Omental fat pad (tissue), 4 donors: ENCODE data around the gene FHL3. TPM values are rescaled to one million over a fixed set of nuclear protein-coding genes. Genes with fewer than 3 reads are reported as not detected.
"Not testable (repeated sequence)": the region's sequence is repeated elsewhere in the genome, so short reads cannot be mapped to it uniquely, and the experiment has no call there.

Experiments used
- ATAC-seq: fragments of 150-250 bp; one replicate; pipeline ENCODE4 v1.9.1; 2016; ENCODE audit warnings: mild to moderate bottlenecking, moderate library complexity; ENCODE audit not compliant: low FRiP score
- DNase-seq: peaks from one replicate; pipeline ENCODE4 v3.0.0-alpha.2; 2019; ENCODE audit warnings: low spot score
- total RNA-seq, 4 donors: library from RNA; depleted of rRNA; stranded (reverse); fragments of >200 nt; gene quantifications; one replicate each; pipeline ENCODE4 v1.1.0, GENCODE V29; 2016
- TF ChIP-seq, protein P1 (sequence below), 3 donors: fragments of 450-650 bp; IDR thresholded peaks; one replicate each; pipeline ENCODE4 v1.5.1; 2016 to 2017; ENCODE audit warnings: antibody characterized with exemption in 3 of 3, mild to moderate bottlenecking in 3 of 3, moderate library complexity in 2 of 3

FHL3 gene
- total RNA-seq, 4 donors from 2014 or later: 9.2 to 27.6 (median 16.4) TPM

DNA sequence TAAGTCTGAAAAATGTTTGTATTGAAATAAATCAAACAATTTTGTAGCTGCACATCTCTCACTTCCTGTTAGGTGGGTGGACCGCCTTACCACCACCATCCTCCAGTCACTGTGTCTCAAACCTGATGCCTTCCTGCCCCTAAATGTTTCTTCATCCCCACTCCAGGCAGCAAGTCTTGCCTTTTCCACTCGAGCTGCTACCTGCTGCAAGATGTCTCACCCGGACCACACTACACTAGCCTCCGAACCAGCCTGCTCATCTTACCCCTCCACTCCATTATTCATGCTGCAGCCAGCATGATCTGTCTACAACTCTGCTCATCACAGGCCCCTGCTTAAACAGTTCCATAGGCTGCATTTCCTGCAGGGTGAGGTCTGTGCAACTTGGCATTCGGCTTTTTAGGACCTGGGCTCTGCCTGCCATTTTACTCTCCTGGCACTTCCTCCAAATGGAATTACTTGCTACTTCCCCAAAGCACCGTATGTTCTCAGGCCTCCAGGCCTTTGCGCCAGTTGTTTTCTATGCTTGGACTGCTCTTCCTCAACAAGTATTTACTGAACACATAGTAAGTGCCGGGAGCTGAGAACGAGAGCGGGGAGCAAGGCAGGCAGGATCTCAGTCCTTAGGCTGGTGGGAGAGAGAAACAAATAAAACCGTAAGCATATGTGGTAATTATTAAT, 10.3 kb downstream of the FHL3 start:
- DNase-seq: no peak
- no peak for ATAC-seq
- TF ChIP-seq, protein P1, sequence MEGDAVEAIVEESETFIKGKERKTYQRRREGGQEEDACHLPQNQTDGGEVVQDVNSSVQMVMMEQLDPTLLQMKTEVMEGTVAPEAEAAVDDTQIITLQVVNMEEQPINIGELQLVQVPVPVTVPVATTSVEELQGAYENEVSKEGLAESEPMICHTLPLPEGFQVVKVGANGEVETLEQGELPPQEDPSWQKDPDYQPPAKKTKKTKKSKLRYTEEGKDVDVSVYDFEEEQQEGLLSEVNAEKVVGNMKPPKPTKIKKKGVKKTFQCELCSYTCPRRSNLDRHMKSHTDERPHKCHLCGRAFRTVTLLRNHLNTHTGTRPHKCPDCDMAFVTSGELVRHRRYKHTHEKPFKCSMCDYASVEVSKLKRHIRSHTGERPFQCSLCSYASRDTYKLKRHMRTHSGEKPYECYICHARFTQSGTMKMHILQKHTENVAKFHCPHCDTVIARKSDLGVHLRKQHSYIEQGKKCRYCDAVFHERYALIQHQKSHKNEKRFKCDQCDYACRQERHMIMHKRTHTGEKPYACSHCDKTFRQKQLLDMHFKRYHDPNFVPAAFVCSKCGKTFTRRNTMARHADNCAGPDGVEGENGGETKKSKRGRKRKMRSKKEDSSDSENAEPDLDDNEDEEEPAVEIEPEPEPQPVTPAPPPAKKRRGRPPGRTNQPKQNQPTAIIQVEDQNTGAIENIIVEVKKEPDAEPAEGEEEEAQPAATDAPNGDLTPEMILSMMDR (IDR thresholded peaks at IDR 0.05): no peak

DNA sequence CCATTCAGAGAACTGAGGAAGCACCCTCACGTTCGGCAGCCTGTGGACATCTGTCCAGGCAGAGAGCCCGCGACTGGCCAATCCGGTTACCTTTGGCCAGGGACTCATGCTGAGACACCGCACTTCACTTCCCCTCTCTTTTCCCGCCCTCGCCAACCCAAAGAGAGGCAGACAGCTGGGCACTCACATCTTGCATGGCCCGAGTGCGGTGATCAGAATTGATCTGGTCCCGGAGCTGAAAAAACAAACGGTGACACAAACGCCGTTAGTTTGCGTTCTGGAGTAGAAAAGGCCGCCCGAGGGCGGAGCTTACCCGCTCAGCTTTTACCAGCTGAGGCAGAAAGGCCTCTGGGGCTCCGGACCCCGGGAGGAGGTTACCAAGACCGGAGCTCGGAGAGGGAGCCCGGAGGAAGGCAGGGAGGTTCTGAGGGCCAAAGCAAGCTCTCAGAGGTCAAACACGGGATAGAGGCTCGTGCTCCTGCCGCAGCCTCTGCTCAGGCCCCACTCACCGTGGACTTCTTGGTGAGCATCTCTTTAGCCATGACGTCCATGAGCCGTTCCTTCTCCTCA, 15.9 kb downstream of the FHL3 start:
- DNase-seq (no peak), ATAC-seq (no peak)
- TF ChIP-seq, protein P1 (IDR thresholded peaks at IDR 0.05): no peak

DNA sequence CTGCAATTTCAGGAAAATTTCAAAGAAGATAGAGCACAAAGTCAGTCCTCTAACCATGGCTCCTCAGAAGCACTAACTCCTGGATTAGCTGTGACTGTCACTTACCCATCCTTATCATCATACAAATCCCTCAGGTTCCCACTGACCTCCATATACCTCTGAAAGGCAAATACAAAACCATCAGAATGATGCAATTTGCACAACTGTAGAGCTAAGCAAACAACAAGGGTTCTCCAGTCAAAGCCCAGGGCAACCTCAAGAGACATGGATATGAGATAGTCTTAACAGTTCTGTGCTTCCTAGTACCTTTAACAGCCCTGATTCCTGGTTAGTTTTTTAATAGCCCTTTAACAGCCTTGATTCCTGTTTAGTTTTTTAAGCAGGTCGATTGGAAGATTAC, 17.6 kb downstream of the FHL3 start:
- ATAC-seq: no peak
- TF ChIP-seq, protein P1 (IDR thresholded peaks at IDR 0.05): no peak
- no peak for DNase-seq

DNA sequence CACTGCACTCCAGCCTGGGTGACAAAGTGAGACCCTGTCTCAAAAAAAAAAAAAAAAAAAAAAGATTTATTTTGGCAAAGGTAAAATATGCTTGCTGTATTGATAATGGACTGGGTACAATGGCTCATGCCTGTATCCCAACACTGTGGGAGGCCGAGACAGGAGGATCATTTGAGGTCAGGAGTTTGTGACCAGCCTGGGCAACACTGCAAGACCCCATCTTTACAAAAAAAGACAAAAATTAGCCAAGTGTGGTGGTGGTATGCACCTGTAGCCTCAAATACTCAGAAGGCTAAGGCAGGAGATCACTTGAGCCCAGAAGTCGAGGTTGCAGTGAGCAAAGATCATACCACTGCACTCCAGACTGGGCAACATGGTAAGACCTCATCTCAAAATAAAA, 21.8 kb downstream of the FHL3 start:
- ATAC-seq: no peak
- TF ChIP-seq, protein P1 (IDR thresholded peaks at IDR 0.05): no peak
- DNase-seq: no peak

DNA sequence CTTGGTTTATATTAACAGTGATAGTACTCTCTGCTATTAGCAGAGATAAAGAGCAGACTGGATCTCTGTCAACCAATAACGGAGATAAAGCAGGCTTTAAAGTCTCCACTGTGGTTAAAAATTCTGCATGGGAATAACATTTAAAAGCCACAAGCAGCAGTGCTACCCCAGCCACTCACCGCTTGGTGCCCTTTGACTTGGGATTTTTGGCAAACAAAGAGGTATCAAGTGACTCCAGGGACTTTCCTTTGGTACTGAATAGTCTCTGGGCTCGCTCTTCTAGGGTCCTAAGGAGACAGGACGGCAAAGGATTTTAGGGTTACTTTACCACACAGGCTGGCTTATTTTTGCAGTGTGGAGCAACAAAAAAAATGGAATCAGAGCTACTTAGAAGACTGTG, 26.8 kb downstream of the FHL3 start:
- no peak for DNase-seq
- no peak for ATAC-seq
- TF ChIP-seq, protein P1 (IDR thresholded peaks at IDR 0.05): no peak

DNA sequence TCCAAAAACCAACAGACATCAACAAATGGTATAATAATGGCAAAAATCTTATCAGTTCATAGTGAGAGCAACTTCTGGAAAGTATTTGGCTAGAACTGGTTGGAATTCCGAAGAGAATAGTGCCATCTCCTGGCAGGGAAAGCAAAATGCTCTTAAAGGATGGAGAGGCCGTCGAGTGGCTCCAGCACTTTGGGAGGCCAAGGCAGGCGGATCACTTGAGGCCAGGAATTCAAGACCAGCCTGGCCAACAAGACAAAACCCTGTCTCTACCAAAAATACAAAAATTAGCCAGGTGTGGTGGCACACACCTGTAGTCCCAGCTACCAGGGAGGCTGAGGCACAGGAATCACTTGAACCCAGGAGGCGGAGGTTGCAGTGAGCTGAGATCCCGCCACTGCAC, 30.2 kb downstream of the FHL3 start:
- ATAC-seq, DNase-seq: not testable (repeated sequence)

DNA sequence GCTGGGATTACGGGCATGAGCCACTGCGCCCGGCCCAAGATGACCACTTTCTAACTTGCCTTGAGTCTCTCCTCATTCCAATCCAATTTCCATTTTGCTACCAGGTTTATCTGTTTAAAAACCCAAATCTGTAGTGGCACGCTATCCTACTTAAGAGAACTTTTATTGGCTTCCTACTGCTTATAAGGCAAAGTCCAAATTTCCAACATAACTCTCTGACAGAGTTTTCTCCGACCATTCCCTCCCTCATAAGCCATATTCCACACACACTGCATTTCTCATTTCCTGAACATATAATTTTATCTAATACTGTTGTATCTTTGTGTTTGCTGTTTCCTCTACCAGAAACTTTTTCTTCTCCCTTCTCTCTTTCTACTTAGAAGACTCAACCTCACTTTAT, 30.7 kb downstream of the FHL3 start:
- DNase-seq: no peak
- TF ChIP-seq, protein P1 (IDR thresholded peaks at IDR 0.05): no peak

DNA sequence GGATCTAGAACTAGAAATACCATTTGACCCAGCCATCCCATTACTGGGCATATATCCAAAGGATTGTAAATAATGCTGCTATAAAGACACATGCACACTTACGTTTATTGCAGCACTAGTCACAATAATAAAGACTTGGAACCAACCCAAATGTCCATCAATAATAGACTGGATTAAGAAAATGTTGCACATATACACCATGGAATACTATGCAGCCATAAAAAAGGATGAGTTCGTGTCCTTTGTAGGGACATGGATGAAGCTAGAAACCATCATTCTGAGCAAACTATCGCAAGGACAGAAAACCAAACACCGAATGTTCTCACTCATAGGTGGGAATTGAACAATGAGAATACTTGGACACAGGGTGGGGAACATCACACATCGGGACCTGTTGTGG, 31.6 kb downstream of the FHL3 start:
- DNase-seq, ATAC-seq: not testable (repeated sequence)

More for the DNA sequence above, 30.7 kb downstream of the FHL3 start:
- no peak for ATAC-seq
